HG02678 (cell line): ENCODE measurements around the gene LIPA.
"Not testable (repeated sequence)": the region's sequence is repeated elsewhere in the genome, so short reads cannot be mapped to it uniquely, and the experiment has no call there.

Experiments used
- ATAC-seq: cut with Tn5 transposase; IDR thresholded peaks from one replicate; pipeline ENCODE4 v1.9.1; 2021; ENCODE audit warnings: mild to moderate bottlenecking, moderate library complexity; ENCODE audit not compliant: unreplicated experiment

LIPA gene

DNA sequence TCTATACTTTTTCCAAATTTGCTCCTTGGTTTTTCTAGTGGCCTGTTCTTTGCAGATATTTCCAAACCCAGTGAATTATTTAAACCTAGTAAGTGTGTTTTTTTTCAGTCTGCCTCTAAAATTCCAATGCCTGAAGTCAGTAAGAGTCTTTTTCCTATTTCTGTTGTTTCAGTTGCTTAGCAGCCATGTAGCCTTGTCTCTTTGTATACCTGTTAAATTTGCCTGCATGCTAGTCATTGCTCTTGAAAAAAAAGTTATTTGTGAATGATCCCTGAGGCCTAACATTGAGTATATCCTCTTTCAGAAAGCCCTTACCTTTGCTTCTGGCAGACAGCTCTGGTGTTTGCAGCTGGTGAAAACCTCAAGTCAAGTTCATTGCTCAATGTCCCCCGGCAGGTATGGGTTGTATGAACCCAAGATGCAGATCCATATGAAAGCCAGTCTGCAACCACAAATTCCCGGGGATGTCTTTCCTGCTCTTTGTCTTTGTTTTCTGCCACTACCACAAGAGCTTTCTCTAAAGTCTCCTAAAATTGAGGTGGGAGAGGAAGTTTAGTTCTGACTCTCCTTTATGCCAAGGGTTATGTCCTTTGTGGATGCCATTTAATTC lies 80.2 kb downstream of the LIPA start:
- no peak for ATAC-seq

DNA sequence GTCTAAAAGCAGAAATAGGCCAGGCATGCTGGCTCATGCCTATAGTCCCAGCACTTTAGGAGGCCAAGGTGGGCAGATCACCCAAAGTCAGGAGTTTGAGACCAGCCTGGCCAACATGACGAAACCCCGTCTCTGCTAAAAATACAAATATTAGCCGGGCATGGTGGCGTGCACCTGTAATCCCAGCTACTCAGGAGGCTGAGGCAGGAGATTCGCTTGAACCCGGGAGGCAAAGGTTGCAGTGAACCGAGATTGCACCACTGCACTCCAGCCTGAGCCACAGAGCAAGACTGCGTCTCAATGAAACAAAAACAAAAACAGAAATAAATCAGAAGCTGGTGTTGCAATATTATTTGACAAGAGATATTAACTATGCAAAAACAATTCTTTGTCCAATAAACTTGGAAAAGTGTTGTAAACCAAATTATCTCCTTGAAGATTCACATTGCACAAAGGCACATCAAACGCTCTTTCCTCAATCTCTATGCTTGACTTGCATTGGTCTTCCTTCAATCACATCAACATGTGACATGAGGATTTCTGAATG lies 83.1 kb downstream of the LIPA start:
- not testable (repeated sequence) for ATAC-seq

DNA sequence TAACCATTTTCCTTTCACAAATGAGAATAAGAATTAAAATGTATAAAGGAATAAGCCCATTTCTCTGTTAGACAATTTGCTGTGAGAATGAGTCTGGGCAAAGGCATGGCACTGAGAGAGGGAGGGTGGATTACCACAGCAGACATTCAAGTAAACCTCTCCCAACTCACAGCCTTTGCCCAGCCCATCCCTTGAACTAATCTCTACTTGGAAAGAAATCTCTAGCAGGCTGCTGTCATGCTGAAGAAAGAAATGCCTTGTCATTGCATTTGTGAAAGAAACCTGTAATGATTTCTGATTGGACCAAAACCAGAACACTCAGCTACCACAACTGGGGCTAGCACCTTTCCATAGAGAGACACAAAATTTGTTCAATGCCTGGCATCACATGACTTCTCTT lies 83.7 kb downstream of the LIPA start:
- ATAC-seq = no peak

DNA sequence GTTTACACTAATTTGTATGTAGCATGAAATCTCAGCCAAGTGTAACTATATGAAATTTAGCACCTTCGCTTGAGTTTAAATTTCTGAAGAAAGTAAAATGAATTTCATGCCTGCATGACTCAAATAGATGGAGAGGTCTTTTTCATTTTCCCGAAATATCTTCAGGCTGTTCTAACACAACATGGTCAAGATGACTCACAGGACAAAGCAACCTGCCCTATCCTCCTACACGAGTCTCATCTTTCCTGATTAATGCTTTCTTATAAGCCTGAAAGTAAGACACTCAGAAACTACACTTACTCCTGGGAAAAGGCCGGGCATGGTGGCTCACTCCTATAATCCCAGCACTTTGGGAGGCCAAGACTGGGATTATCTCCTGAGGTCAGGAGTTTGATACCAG lies 85.7 kb downstream of the LIPA start:
- ATAC-seq = no peak

DNA sequence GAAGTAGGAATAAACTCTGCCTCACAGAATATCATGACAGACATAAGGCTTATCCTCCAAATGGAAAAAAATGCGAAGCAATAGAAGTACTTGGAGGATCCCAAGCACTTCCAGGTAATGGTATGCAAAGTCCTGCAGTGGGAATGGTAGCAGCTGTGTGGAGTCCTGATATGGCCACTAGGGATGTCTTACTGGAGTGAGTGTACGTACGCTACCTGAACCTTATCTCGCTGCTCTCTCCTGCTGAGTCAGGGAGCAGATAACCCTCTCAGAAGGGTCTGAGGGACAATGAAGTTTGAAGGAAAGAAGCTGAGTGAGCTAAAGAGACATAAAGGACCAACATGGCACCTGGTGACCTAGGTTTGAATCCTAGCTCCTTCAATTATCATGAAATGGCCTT lies 86.7 kb downstream of the LIPA start:
- no peak for ATAC-seq

DNA sequence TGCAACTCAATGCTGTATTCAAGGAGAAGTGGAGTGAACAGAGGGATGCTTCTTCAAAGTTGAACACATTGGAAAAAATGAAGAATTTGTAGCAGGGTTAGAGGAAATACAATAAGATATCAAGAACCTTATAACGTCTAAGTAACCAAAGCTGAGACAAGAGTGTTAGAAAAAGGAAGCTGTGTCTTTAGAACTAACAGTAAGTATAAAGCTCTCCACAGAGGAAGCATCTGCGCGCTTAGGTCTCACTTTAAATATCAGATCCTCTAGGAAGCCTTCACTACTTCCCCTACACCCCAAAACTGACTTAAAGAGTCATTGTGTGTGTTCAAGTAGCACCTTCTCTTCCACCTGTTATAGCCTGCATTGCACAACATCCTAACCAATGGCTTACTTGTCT lies 87.5 kb downstream of the LIPA start:
- no peak for ATAC-seq
